Activated gamma-delta T cell (primary cell): ENCODE data around the gene KRT27.
"Not testable (repeated sequence)": the region's sequence is repeated elsewhere in the genome, so short reads cannot be mapped to it uniquely, and the experiment has no call there.

Experiments used
- DNase-seq: peaks from one replicate; lab custom pipeline; 2025; lab: John Stamatoyannopoulos, UW
- total RNA-seq, 2 donors: gene quantifications; one replicate each; lab custom pipeline; 2026; lab: John Stamatoyannopoulos, UW

KRT27 gene, protein sequence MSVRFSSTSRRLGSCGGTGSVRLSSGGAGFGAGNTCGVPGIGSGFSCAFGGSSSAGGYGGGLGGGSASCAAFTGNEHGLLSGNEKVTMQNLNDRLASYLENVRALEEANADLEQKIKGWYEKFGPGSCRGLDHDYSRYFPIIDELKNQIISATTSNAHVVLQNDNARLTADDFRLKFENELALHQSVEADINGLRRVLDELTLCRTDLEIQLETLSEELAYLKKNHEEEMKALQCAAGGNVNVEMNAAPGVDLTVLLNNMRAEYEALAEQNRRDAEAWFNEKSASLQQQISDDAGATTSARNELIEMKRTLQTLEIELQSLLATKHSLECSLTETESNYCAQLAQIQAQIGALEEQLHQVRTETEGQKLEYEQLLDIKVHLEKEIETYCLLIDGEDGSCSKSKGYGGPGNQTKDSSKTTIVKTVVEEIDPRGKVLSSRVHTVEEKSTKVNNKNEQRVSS
- 0 to 0.09 reads per million in 2 donors for total RNA-seq

GRCh38 chr17:40782450-40782849 is at the start of gene KRT27:
Gene KRT27, minus strand, starts transcription at chr17:40782550. Its CDS starts 57 bp downstream, at chr17:40782493.
- no peak for DNase-seq

DNA sequence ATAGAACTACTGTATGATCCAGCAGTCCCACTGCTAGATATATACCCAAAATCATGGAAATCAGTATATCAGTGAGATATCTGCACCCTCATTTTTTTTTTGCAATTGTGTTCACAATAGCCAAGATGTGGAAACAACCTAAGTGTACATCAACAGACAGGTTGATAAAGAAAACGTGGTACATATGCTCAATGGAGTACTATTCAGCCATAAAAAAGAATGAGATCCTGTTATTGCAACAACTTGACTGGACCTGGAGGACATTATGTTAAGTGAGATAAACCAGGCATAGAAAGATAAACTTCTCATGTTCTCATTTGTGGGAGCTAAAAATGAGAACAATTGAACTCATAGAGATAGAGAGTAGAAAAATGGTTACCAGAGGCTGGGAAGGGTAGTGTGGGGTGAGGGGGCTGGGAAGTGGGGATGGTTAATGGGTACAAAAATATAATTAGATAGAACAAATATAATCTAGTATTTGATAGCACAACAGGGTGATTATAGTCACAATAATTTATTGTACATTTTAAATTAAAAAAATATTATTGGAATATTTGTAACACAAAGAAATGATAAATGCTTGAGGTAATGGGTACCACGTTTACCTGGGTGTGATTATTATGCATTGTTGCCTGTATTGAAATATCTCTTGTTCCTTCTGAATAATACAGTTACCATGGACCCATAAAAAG is 47.9 kb upstream of the KRT27 start:
- no peak for DNase-seq

DNA sequence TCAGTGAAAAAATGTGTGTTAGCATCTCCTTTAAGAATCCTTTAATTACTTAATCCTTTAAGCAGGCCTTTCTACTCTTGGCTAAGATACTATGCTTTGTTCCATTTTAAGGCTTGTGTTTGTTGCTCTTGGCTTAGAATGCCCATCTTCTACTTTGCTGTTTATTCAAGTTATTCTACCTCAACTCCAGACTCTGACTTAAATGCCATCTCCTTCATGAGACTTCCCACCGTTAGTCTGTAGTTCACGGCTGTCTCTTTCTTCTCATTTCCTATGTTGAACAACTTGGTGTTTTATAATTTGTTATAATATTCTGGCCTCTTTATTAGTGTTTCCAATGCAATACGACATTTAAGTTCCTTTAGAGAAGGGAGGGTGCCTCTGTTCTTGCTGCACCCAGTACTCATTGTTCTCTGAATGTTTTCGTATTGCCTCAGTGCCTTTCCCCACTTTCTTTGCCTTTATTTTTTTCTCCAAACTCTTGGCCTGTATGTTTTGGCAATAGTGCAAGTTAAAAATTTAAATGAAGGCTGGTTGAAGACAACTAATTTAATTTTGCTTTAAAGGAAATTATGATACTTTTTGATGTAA is 46.2 kb upstream of the KRT27 start:
- no peak for DNase-seq

GRCh38 chr17:40827746-40828453 is 45.5 kb upstream of the KRT27 start:
- no peak for DNase-seq

GRCh38 chr17:40825599-40825998 is 43.2 kb upstream of the KRT27 start:
- no peak for DNase-seq

GRCh38 chr17:40824015-40824832 is 41.9 kb upstream of the KRT27 start:
- DNase-seq = no peak

DNA sequence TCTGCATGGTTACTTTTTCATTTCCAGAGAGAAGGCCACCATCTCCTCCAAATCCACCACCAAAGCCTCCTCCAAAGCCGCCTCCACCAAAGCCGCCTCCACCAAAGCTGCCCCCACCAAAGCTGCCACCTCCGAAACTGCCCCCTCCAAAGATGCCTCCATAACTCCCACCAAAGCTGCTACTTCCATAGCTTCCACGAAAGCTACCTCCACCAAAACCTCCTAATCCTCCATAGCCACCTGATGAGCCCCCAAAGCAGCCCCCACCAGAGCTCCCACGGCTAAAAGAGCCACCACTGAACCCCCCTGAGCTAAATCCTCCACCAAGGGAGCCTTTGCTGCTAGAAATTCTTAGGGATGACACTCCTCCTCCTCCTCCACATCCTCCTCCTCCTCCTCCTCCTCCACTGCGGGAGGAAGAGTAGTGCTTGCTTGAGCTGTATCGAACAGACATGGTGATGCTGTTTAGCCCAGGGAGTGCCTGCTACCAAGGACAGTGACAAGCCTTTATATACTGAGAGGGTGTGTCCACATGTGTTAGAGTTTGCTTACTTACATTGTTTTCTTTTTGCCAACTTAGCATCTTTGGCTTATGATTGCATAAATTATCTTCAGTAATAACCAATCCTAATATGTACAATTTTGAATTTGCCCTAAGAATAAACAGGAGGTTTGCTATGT is 39.9 kb upstream of the KRT27 start, which contains the start of gene KRT10:
Gene KRT10, minus strand, starts transcription at position 483 of the 681 bp plus-strand sequence. Its CDS starts 29 bp downstream, at position 454.
- DNase-seq = no peak

DNA sequence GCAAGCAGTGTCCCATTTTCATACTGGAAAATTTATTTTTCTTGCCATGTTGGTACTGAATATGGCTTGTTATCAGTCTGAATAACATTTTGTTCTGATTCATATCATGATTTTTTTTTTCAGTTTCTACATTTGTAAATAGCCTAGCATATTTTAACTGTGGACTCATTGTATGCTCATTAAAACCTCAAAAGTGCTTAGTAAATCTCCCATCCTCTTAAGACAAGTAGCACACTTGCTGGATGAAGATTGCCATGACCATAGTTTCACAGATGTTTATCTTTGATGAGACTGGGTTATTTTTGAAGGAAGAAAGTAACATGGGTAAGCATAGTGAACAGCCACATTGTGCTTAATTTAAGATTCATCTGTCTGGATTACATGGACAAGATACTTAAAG is 39.2 kb upstream of the KRT27 start:
- no peak for DNase-seq

- no peak for DNase-seq
Measured at GRCh38 chr17:40820228-40820838, 38.0 kb upstream of the KRT27 start.

DNA sequence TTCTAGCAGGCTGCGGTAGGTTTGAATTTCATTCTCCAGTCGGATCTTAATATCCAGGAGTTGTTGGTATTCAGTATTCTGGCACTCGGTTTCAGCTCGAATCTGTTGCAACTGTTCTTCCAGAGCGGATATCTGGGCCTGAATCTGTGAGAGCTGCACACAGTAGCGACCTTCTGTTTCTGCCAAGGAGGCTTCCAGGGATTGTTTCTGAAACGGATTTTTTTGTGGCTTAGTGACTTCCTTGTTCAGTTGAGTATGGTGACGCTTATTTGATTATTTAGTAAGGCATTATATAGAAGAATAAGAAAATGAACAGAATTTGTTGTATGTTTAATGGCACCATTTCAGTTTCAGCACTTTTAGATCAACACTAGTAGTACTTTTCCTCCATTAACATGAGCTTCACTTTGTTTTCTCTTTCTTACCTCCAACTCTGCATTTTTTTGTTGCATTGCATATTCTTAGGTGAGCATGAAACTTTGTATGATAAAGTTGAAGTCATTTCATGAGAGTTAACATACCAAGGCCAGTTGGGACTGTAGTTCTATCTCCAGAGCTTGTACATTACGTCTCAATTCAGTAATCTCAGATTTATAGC is 37.3 kb upstream of the KRT27 start:
- DNase-seq = no peak

GRCh38 chr17:40818733-40819527 is 36.6 kb upstream of the KRT27 start:
- DNase-seq = peak; percentile 79

GRCh38 chr17:40818343-40818732 is 36.0 kb upstream of the KRT27 start:
- DNase-seq = no peak

DNA sequence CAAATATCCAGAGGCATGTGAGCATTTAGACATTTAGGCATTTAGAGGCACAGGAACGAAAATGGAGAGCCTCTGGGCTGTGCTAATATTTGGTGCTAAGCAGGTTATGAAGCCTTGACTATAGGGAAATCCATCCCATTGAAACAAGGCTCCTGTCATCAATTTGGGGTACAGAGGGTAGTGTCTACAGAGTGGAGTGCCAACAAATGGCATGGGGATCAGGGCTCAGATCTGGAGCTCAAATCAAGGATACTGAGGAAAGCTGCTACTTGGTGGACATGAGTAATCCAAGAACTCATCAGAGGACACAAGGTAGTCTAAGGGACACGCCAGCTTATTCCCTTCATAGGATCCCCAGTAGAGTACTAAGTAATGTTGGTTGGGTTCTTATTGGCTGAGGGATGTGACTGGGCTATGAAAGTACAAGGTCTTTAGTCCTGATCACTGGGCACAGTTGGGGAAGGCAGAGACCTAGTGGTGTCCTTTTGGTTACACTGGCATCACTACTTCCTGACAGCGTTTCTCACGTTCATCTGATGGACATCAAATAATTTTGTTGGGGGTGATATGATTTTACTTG is 34.8 kb upstream of the KRT27 start:
- no peak for DNase-seq

- DNase-seq = no peak
Measured at GRCh38 chr17:40816569-40816968, 34.2 kb upstream of the KRT27 start.

DNA sequence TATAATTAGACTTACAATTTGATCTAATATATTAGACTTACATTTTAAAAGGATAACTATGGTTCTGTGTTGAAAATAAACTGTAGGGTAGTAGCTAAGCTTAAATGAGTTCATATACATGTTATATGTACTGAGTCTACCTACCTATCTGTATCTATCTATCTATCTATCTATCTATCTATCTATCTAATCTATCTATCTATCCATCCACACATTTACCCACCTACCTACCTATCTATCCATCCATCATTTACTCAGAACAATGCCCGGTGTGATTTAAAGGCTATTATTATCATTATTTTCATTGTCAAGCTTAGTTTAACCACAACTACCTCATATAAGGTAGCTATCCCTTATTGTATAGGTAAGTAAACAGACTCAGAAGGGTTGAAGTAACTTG is 33.0 kb upstream of the KRT27 start:
- DNase-seq = no peak

- not testable (repeated sequence) for DNase-seq
Measured at GRCh38 chr17:40814657-40815056, 32.3 kb upstream of the KRT27 start.

DNA sequence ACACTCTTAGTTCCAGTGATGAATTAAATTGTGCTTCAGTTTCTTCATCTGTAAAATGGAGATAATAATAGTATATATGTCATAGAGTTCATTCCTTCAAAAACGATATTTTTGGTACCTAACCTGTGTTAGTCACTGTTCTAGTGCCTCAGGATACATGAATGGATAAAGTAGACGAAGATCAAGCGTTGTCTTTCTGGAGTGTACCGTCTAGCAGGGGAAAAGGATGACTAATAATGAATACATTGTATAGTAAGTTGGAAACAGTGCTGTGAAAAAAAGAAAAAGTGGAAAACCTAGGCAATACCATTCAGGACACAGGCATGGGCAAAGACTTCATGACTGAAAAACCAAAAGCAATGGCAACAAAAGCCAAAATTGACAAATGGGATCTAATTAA is 31.5 kb upstream of the KRT27 start:
- DNase-seq = no peak

DNA sequence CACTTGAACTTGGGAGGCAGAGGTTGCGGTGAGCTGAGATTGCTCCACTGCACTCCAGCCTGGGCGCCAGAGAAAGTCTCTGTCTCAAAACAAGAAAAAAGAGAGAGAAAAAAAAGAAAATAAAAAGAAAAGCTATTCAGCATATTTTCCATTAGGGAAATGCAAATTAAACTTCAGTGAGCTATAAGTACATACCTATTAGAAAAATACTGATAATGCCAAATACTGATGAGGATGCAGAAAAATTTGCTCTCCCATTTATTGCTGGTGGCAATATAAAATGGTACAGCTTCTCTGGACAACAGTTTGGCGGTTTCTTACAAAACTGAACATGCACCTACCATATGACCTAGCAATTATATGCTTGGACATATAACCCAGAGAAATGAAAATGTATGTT is 30.3 kb upstream of the KRT27 start:
- no peak for DNase-seq
